ENCODE measurements around the gene C16orf74. TPM values are rescaled to one million over a fixed set of nuclear protein-coding genes. Genes with fewer than 3 reads are reported as not detected.
A peak's percentile ranks its signal among the peaks of the same experiment; 100 is the strongest.

C16orf74 gene
- total RNA-seq, 1 donor from 2014 or later = 3.1 TPM

- Mint-ChIP-seq H3K27me3 (no peaks in the 10 kb centered on the region), H3K27ac (peak overlapping the region; percentile 35), H3K9me3 (no peaks in the 10 kb centered on the region), H3K36me3 (peaks cover 18% of the 10 kb centered on the region), H3K4me1 (ENCODE audit: unreplicated experiment) (peaks cover 13% of the 10 kb centered on the region), H3K4me3 (no peak overlapping the region)
- no peak for TF ChIP-seq CTCF (conservative IDR thresholded peaks at IDR 0.05)
- no peak for DNase-seq (ENCODE audit: extremely low spot score, unreplicated experiment)
Observed at GRCh38 chr16:85679870-85680269, 71.0 kb downstream of the C16orf74 start.

- Mint-ChIP-seq H3K4me3 (no peak overlapping the region), H3K9me3 (no peaks in the 10 kb centered on the region), H3K4me1 (ENCODE audit: unreplicated experiment) (peaks cover 16% of the 10 kb centered on the region), H3K27ac (no peak overlapping the region), H3K36me3 (peaks cover 21% of the 10 kb centered on the region), H3K27me3 (no peaks in the 10 kb centered on the region)
- DNase-seq (ENCODE audit: extremely low spot score, unreplicated experiment) = no peak
- TF ChIP-seq CTCF (conservative IDR thresholded peaks at IDR 0.05) = no peak
Observed at GRCh38 chr16:85678821-85679220, 72.1 kb downstream of the C16orf74 start.

- no peaks in the 10 kb centered on the region for H3K27me3 Mint-ChIP-seq
- H3K4me3 Mint-ChIP-seq = no peak overlapping the region
- no peaks in the 10 kb centered on the region for H3K9me3 Mint-ChIP-seq
- no peak overlapping the region for H3K27ac Mint-ChIP-seq
- TF ChIP-seq CTCF (conservative IDR thresholded peaks at IDR 0.05) = no peak
- peaks cover 20% of the 10 kb centered on the region for H3K36me3 Mint-ChIP-seq
- H3K4me1 Mint-ChIP-seq (ENCODE audit: unreplicated experiment) = peaks cover 9% of the 10 kb centered on the region
- no peak for DNase-seq (ENCODE audit: extremely low spot score, unreplicated experiment)
Observed at GRCh38 chr16:85678016-85678415, 72.9 kb downstream of the C16orf74 start.

GRCh38 chr16:85677383-85677967 lies 73.4 kb downstream of the C16orf74 start:
- Mint-ChIP-seq H3K27me3 (no peaks in the 10 kb centered on the region), H3K9me3 (no peaks in the 10 kb centered on the region), H3K27ac (no peak overlapping the region), H3K4me3 (no peak overlapping the region), H3K36me3 (peaks cover 21% of the 10 kb centered on the region), H3K4me1 (ENCODE audit: unreplicated experiment) (peaks cover 8% of the 10 kb centered on the region)
- no peak for TF ChIP-seq CTCF (conservative IDR thresholded peaks at IDR 0.05)
- no peak for DNase-seq (ENCODE audit: extremely low spot score, unreplicated experiment)

- Mint-ChIP-seq H3K9me3 (no peaks in the 10 kb centered on the region), H3K27ac (peak overlapping the region; percentile 13), H3K27me3 (no peaks in the 10 kb centered on the region), H3K36me3 (peaks cover 21% of the 10 kb centered on the region), H3K4me3 (no peak overlapping the region), H3K4me1 (ENCODE audit: unreplicated experiment) (peaks cover 8% of the 10 kb centered on the region)
- DNase-seq (ENCODE audit: extremely low spot score, unreplicated experiment) = no peak
- TF ChIP-seq CTCF (conservative IDR thresholded peaks at IDR 0.05) = no peak
Observed at GRCh38 chr16:85676466-85676865, 74.4 kb downstream of the C16orf74 start.
